Measurements from ENCODE around the gene PLCH2. TPM values are rescaled to one million over a fixed set of nuclear protein-coding genes. Genes with fewer than 3 reads are reported as not detected.

The PLCH2 gene
- total and polyA plus RNA-seq, 10 of the 15 experiments (the other 5 are each of a cell fraction or from before 2014, with no cell fraction given), result 0.03 to 0.73 (median 0.24) TPM; not detected in 3

- TF ChIP-seq BCL11A (IDR thresholded peaks at IDR 0.05; ENCODE audit: low read depth, low read length) (no peak), ZNF24 (IDR thresholded peaks at IDR 0.05) (no peak), STAT3 (IDR thresholded peaks at IDR 0.05; ENCODE audit: low read depth, low read length) (no peak), SRF (IDR thresholded peaks at IDR 0.05; ENCODE audit: low read depth in 2 of 2, low read length in 2 of 2) (no peak), KLF5 (IDR thresholded peaks at IDR 0.05; ENCODE audit: partially characterized antibody) (no peak), TCF12 (IDR thresholded peaks at IDR 0.05; ENCODE audit: low read depth, low read length) (no peak), CBX3 (IDR thresholded peaks at IDR 0.05; ENCODE audit: borderline replicate concordance, low read depth) (no peak), BACH1 (IDR thresholded peaks at IDR 0.05; ENCODE audit: borderline replicate concordance) (no peak), EP300 (IDR thresholded peaks at IDR 0.05; ENCODE audit: borderline replicate concordance in 1 of 2, control insufficient read depth in 1 of 2, low read depth in 2 of 2, low read length in 2 of 2) (no peak), KAT2A (conservative IDR thresholded peaks at IDR 0.05; ENCODE audit: control insufficient read depth, low read depth, low read length) (no peak), EGR1 (IDR thresholded peaks at IDR 0.05; ENCODE audit: borderline replicate concordance in 1 of 2, low read depth in 2 of 2, low read length in 2 of 2) (peak in 1 of 2 experiments; percentile 36; a peak in 1 of 3 replicates), MYB (IDR thresholded peaks at IDR 0.05; ENCODE audit: borderline replicate concordance, low read depth, low read length) (no peak), NRF1 (conservative IDR thresholded peaks at IDR 0.05; ENCODE audit: low read depth, low read length) (no peak), ZBTB40 (IDR thresholded peaks at IDR 0.05; ENCODE audit: borderline replicate concordance) (no peak), CREM (IDR thresholded peaks at IDR 0.05; ENCODE audit: low read depth) (no peak), MTA2 (IDR thresholded peaks at IDR 0.05; ENCODE audit: low read depth) (no peak), JUND (IDR thresholded peaks at IDR 0.05; ENCODE audit: low read depth, low read length) (no peak), IKZF2 (IDR thresholded peaks at IDR 0.05) (peak; percentile 24 to 60; a peak in 1 of 4 replicates), PML (IDR thresholded peaks at IDR 0.05; ENCODE audit: low read length) (peak; percentile 84; the same call in 1 of the 2 replicates), STAT1 (conservative IDR thresholded peaks at IDR 0.05) (no peak), RELA (IDR thresholded peaks at IDR 0.05; ENCODE audit: borderline replicate concordance, partially characterized antibody) (no peak), TARDBP (IDR thresholded peaks at IDR 0.05; ENCODE audit: borderline replicate concordance) (no peak), BRCA1 (IDR thresholded peaks at IDR 0.05; ENCODE audit: low read depth, low read length) (no peak)
- TF ChIP-seq, protein P1, sequence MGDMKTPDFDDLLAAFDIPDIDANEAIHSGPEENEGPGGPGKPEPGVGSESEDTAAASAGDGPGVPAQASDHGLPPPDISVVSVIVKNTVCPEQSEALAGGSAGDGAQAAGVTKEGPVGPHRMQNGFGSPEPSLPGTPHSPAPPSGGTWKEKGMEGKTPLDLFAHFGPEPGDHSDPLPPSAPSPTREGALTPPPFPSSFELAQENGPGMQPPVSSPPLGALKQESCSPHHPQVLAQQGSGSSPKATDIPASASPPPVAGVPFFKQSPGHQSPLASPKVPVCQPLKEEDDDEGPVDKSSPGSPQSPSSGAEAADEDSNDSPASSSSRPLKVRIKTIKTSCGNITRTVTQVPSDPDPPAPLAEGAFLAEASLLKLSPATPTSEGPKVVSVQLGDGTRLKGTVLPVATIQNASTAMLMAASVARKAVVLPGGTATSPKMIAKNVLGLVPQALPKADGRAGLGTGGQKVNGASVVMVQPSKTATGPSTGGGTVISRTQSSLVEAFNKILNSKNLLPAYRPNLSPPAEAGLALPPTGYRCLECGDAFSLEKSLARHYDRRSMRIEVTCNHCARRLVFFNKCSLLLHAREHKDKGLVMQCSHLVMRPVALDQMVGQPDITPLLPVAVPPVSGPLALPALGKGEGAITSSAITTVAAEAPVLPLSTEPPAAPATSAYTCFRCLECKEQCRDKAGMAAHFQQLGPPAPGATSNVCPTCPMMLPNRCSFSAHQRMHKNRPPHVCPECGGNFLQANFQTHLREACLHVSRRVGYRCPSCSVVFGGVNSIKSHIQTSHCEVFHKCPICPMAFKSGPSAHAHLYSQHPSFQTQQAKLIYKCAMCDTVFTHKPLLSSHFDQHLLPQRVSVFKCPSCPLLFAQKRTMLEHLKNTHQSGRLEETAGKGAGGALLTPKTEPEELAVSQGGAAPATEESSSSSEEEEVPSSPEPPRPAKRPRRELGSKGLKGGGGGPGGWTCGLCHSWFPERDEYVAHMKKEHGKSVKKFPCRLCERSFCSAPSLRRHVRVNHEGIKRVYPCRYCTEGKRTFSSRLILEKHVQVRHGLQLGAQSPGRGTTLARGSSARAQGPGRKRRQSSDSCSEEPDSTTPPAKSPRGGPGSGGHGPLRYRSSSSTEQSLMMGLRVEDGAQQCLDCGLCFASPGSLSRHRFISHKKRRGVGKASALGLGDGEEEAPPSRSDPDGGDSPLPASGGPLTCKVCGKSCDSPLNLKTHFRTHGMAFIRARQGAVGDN (IDR thresholded peaks at IDR 0.05), result no peak
Observed at GRCh38 chr1:2546515-2547209, 70.6 kb downstream of the PLCH2 start (continued).

All from GM12878 (cell line).